ES-I3 (cell line): ENCODE results near the gene CDK6.

ENCODE experiments used
- H3K36me3 ChIP-seq: 2 replicates; pipeline ENCODE4 v1.6.1; 2013; ENCODE audit warnings: mild to moderate bottlenecking, low read length, control low read depth, moderate library complexity; ENCODE audit not compliant: insufficient read depth
- H3K4me1 ChIP-seq: 2 replicates; pipeline ENCODE4 v1.6.1; 2013; ENCODE audit warnings: mild to moderate bottlenecking, control low read depth, low read length; ENCODE audit not compliant: insufficient read depth
- H3K9ac ChIP-seq: 2 replicates; pipeline ENCODE4 v1.6.1; 2013; ENCODE audit warnings: low read depth, mild to moderate bottlenecking, low read length, moderate library complexity
- H3K9me3 ChIP-seq: 2 replicates; pipeline ENCODE4 v1.6.1; 2013; ENCODE audit warnings: mild to moderate bottlenecking, low read length, moderate library complexity; ENCODE audit not compliant: control insufficient read depth, insufficient read depth

Gene CDK6

GRCh38 chr7:92629779-92630178 lies 206.6 kb downstream of the CDK6 start:
- Histone ChIP-seq H3K9me3 (no peaks in the 10 kb centered on the region), H3K9ac (no peak overlapping the region), H3K36me3 (no peaks in the 10 kb centered on the region), H3K4me1 (peaks cover 17% of the 10 kb centered on the region)

GRCh38 chr7:92627956-92628355 lies 208.4 kb downstream of the CDK6 start:
- H3K9me3 ChIP-seq, result no peaks in the 10 kb centered on the region
- H3K36me3 ChIP-seq, result no peaks in the 10 kb centered on the region
- H3K9ac ChIP-seq, result no peak overlapping the region
- peaks cover 2% of the 10 kb centered on the region for H3K4me1 ChIP-seq

- H3K4me1 ChIP-seq, result peaks cover 8% of the 10 kb centered on the region
- H3K36me3 ChIP-seq, result no peaks in the 10 kb centered on the region
Observed at GRCh38 chr7:92626281-92626809, 210.0 kb downstream of the CDK6 start.

DNA sequence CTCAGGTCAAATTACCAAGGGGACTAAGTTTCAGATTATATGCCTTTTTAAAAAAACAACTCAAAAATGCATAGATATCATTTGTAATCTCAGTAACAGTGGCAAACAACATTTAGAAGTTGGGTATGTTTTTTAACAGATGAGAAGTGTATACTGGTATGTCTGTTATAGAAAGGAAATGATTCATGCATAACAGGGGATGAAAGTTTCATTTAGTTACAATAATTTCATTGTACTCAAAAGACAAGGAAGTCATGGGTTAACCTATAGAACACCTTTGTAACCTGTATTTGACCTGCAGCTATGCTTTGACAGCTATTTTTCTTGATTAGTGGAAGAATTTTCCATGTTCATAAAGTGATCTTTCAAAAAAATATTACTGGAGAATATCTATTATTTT lies 210.8 kb downstream of the CDK6 start:
- H3K9me3 ChIP-seq, result no peaks in the 10 kb centered on the region
- no peaks in the 10 kb centered on the region for H3K36me3 ChIP-seq
- peaks cover 10% of the 10 kb centered on the region for H3K4me1 ChIP-seq
- H3K9ac ChIP-seq, result no peak overlapping the region

More at GRCh38 chr7:92626281-92626809, 210.0 kb downstream of the CDK6 start:
- H3K9me3 ChIP-seq, result no peaks in the 10 kb centered on the region
- no peak overlapping the region for H3K9ac ChIP-seq

DNA sequence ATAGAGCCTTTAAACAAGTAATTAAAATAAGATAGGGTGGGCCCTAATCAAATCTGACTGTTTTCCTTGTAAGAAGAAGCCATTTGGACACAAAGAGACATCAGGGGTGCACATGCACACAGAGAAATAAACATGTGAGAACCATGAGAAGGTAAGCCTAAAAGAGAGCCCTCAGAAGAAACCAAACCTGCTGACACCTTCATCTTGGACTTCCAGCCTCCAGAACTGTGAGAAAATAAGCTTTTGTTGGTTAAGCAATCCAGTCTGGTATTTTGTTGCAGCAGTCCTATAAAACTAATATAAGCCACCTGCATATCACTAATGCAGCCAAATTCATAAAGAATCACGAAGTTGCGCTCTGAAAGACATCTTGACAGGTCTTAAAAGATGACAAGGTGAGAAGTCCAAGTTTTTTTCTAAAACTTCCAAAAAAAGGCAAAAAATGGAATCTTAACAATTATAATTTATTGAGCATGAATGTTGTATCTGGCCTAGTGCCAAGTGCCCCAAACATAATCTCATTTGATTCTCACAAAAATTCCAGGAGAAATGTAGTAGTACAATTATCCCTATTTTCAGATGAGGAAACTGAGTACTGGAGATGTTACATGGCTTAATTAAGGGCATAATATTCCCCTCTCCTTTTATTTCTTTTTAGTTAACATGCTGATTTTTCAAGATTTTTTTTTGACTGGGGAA lies 211.9 kb downstream of the CDK6 start:
- Histone ChIP-seq H3K9me3 (no peaks in the 10 kb centered on the region), H3K4me1 (peaks cover 10% of the 10 kb centered on the region), H3K36me3 (no peaks in the 10 kb centered on the region), H3K9ac (no peak overlapping the region)

DNA sequence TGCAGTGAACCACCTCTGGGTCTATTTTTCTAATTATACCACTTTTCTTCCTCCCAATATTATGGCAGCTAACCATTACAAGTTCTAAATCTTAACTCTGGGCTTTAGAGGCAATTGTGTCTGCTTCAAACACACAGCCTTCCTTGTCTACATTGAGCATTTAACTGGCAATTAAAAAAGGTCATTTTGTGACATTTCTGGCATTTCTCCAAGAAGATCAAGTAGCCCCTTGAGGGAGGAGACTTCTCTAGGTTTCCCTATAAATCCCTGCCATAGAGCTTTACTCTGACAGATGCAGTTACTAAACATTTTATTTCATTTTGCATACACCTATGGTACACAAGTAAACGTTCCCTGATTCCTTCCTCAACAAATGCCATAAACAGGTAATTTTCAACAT lies 212.8 kb downstream of the CDK6 start:
- Histone ChIP-seq H3K9ac (no peak overlapping the region), H3K9me3 (no peaks in the 10 kb centered on the region), H3K36me3 (no peaks in the 10 kb centered on the region), H3K4me1 (peaks cover 10% of the 10 kb centered on the region)

GRCh38 chr7:92622685-92623084 lies 213.7 kb downstream of the CDK6 start:
- H3K36me3 ChIP-seq, result no peaks in the 10 kb centered on the region
- H3K9ac ChIP-seq, result no peak overlapping the region
- no peaks in the 10 kb centered on the region for H3K9me3 ChIP-seq
- peaks cover 10% of the 10 kb centered on the region for H3K4me1 ChIP-seq

GRCh38 chr7:92622030-92622429 lies 214.3 kb downstream of the CDK6 start:
- Histone ChIP-seq H3K36me3 (peaks cover 3% of the 10 kb centered on the region; the same call in 1 of the 2 replicates), H3K4me1 (peaks cover 10% of the 10 kb centered on the region), H3K9me3 (no peaks in the 10 kb centered on the region), H3K9ac (no peak overlapping the region)

GRCh38 chr7:92621561-92622023 lies 214.8 kb downstream of the CDK6 start:
- H3K4me1 ChIP-seq, result peaks cover 10% of the 10 kb centered on the region
- no peaks in the 10 kb centered on the region for H3K9me3 ChIP-seq
- no peak overlapping the region for H3K9ac ChIP-seq
- peaks cover 3% of the 10 kb centered on the region; the same call in 1 of the 2 replicates for H3K36me3 ChIP-seq

DNA sequence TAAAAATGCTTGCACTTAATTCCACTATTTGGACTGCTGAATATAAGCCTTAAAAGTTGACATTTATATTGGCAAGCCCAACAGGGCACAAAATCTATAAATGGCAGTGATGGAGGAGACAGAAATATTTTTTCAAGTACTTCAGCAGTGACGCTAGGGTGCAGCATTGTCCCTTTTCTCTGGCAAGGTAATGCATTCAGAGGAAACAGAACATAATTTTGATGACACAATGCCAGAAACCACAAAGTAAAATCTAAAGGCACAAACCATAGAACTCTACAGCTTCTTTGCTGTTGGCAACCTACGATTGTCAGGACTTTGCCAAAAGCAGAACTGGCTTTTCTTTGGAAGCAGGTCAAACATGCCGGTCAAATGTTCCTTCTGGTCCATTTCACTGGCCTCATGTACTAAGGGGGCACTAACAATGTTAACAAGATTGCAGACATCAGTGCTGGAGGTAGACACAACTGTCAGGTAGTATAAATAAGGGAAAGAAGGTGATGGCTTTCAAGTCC lies 215.3 kb downstream of the CDK6 start:
- Histone ChIP-seq H3K9ac (no peak overlapping the region), H3K9me3 (no peaks in the 10 kb centered on the region), H3K36me3 (peaks cover 3% of the 10 kb centered on the region; the same call in 1 of the 2 replicates), H3K4me1 (peaks cover 10% of the 10 kb centered on the region)

- Histone ChIP-seq H3K9ac (no peak overlapping the region), H3K9me3 (no peaks in the 10 kb centered on the region), H3K36me3 (peaks cover 3% of the 10 kb centered on the region; the same call in 1 of the 2 replicates), H3K4me1 (no peaks in the 10 kb centered on the region)
Observed at GRCh38 chr7:92615861-92616260, 220.5 kb downstream of the CDK6 start.

DNA sequence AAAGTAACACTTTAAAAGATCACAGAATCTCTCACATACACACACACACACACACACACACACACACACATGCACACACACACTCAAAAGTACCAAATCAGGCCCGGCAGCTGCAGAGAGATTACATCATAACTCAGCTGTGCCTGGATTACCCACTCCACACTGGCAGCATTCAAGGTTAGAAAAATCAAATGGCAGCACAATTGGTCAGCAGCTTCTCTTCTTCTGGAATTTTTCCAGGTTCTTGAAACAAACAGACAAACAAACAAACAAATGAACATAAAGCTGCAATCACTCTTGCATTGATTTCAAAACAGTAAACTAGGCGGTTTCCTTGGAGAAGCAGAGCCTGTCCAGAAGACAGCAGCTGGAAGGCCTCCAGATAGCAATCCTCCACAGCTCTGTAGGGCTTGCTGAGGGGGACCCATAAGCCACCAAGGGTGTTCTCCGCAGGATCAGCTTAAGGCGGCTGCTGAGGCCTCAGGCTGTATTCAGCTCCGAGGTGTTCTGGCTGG lies 221.7 kb downstream of the CDK6 start:
- H3K9me3 ChIP-seq, result no peaks in the 10 kb centered on the region
- peaks cover 3% of the 10 kb centered on the region; the same call in 1 of the 2 replicates for H3K36me3 ChIP-seq
- H3K4me1 ChIP-seq, result no peaks in the 10 kb centered on the region

DNA sequence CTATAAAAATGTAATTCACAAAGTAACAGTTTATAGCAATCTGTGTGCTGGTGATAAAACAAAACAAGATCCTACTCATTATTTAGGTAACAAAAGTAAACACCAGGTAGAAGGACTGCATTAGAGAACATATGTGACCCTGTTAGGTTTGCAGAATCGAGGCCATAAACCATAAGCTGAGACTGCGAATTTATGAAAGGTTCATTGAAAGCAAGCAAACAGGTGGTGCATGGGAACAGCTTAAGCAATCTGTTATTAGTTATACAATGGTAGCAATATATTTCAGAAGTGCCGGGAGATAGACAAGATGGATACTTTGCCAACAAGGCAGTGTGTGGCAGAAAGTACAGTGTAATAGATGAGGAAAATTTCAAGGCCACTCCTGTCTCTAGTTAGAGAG lies 222.7 kb downstream of the CDK6 start:
- H3K9me3 ChIP-seq, result no peaks in the 10 kb centered on the region
- H3K9ac ChIP-seq, result no peak overlapping the region
- H3K36me3 ChIP-seq, result peaks cover 3% of the 10 kb centered on the region; the same call in 1 of the 2 replicates
- H3K4me1 ChIP-seq, result 0 out of 2 replicates have a peak, but pooled peaks cover 3% of the 10 kb centered on the region

More for the DNA sequence above, 221.7 kb downstream of the CDK6 start:
- no peak overlapping the region for H3K9ac ChIP-seq

DNA sequence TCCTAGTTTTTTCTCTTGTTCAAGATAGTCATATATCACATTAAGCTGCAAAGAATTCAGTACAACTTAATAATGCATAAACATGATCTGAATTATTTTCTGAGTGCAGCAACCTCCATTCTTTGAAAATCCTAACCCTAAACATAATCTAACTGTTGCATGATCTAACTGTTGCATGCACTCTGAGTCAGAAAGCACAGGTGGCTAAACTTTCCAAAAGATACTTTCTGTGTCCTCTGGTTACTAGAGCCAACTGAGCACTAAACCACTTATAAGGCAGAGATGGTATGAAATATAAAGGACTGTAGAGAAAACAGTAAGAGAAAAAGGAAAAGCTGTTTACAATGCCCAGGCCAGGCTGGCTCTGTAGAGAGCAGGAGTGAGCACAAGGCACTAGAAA lies 223.2 kb downstream of the CDK6 start:
- H3K9ac ChIP-seq, result no peak overlapping the region; the same call in 1 of the 2 replicates
- no peaks in the 10 kb centered on the region for H3K9me3 ChIP-seq
- 0 out of 2 replicates have a peak, but pooled peaks cover 3% of the 10 kb centered on the region for H3K4me1 ChIP-seq
- peaks cover 3% of the 10 kb centered on the region; the same call in 1 of the 2 replicates for H3K36me3 ChIP-seq
